ENCODE data around the gene GMDS. TPM values are rescaled to one million over a fixed set of nuclear protein-coding genes. Genes with fewer than 3 reads are reported as not detected.

GMDS gene
- total RNA-seq, 4 donors from 2014 or later = 8.7 to 23.1 (median 18.4) TPM

DNA sequence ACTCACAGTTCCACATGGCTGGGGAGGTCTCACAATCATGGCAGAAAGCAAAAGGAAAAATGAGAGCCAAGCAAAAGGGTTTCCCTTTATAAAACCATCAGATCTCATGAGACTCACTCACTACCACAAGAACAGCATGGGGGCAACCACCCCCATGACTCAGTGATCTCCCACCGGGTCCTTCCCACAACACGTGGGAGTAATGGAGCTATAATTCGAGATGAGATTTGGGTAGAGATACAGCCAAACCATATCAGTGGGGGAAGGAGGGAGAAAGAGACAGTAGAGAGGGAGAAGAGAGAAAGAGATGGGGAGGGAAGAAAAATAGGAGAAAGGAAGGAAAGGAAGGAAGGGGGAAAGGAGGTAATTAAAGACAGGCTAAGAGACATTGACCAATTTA, 30.1 kb downstream of the GMDS start:
- 86% methylated on average over 3 of the region's 3 CpGs for WGBS, 2 donors

DNA sequence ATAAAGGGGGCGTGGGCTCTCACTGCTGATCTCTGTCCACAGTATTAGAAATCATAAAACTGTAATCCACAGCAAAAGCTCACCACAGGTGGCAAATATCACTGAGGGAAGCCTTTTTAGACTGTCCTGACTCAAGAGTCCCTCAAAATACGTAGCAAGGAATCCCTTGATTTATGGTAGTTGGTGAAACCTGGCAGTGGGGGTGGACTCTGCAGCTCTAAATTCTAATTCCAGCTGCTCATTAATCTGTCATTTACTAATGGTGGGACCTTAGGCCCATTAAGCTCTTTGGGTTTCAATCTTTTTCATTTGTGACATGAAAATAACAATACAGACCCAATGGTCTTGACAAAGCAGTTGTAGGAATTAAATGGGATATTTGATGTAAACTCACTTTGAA, 32.3 kb downstream of the GMDS start:
- 70 to 91% methylated on average over 2 of the region's 2 CpGs for WGBS, 2 donors
- intact Hi-C loops (cut with DNase I; ENCODE audit: low total_unique reads) = no loop called here
- H3K4me3 ChIP-seq (ENCODE audit: low read depth, poor library complexity, severe bottlenecking) = no peak overlapping the region
- TF ChIP-seq POLR2A (IDR thresholded peaks at IDR 0.05) = no peak
- TF ChIP-seq, protein P1, sequence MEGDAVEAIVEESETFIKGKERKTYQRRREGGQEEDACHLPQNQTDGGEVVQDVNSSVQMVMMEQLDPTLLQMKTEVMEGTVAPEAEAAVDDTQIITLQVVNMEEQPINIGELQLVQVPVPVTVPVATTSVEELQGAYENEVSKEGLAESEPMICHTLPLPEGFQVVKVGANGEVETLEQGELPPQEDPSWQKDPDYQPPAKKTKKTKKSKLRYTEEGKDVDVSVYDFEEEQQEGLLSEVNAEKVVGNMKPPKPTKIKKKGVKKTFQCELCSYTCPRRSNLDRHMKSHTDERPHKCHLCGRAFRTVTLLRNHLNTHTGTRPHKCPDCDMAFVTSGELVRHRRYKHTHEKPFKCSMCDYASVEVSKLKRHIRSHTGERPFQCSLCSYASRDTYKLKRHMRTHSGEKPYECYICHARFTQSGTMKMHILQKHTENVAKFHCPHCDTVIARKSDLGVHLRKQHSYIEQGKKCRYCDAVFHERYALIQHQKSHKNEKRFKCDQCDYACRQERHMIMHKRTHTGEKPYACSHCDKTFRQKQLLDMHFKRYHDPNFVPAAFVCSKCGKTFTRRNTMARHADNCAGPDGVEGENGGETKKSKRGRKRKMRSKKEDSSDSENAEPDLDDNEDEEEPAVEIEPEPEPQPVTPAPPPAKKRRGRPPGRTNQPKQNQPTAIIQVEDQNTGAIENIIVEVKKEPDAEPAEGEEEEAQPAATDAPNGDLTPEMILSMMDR (IDR thresholded peaks at IDR 0.05) = no peak
- no peak for DNase-seq (ENCODE audit: low spot score in 2 of 2)

More for the DNA sequence above, 30.1 kb downstream of the GMDS start:
- intact Hi-C loops (cut with DNase I; ENCODE audit: low total_unique reads) = no loop called here
- no peak for DNase-seq (ENCODE audit: low spot score in 2 of 2)
- no peak overlapping the region for H3K4me3 ChIP-seq (ENCODE audit: low read depth, poor library complexity, severe bottlenecking)
- TF ChIP-seq POLR2A (IDR thresholded peaks at IDR 0.05) = no peak
- TF ChIP-seq, protein P1 (IDR thresholded peaks at IDR 0.05) = no peak

DNA sequence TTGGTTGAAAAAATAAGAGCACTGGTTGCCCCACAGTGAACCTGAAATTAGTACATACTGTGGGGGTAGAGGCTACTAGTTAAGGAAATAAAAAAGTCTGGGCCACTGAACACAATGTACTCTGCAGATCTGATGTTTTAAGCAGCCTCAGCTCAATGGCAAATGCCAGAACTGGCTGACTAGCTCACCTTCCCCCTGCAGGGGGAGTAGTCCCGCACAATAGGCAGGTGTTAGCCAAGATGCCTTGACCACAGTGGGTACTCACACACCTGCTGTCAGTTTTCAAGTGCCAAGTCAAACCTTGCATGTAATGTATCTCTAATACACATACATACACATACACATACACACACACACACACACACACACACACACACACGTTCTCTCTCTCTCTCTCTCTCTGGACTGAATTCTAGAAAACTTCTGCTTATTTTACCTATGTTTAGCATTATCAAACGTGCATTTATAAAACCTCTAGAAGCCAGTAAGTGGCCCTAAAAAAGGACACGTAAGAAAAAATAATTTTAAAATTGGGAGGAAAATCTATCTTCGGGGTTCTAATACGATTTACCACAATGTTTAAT, 36.1 kb downstream of the GMDS start:
- intact Hi-C loops (cut with DNase I; ENCODE audit: low total_unique reads) = no loop called here
- no peak for TF ChIP-seq POLR2A (IDR thresholded peaks at IDR 0.05)
- TF ChIP-seq, protein P1 (IDR thresholded peaks at IDR 0.05) = no peak
- H3K4me3 ChIP-seq (ENCODE audit: low read depth, poor library complexity, severe bottlenecking) = no peak overlapping the region
- 61 to 76% methylated on average over 6 of the region's 6 CpGs for WGBS, 2 donors
- no peak for DNase-seq (ENCODE audit: low spot score in 2 of 2)

DNA sequence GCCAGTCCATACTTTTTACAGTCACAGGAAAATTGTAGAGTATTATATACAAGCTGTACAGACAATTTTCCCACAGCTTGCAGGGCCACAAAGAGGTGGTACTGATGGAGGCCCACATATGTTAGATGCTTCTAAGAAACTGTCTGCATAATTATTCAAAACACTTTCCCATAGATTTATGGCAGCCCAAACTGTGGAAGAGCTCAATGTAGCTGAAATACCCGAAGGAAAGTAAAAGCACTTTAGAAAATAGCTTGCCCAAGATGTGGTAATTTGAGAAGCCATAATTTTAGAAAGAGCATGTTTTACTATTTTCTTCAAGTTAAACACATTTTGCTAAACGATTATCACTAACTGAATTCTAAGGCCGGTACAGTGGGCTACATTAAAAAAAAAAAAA, 36.9 kb downstream of the GMDS start:
- H3K4me3 ChIP-seq (ENCODE audit: low read depth, poor library complexity, severe bottlenecking) = no peak overlapping the region
- 82 to 90% methylated on average over 3 of the region's 3 CpGs for WGBS, 2 donors
- TF ChIP-seq, protein P1 (IDR thresholded peaks at IDR 0.05) = no peak
- TF ChIP-seq POLR2A (IDR thresholded peaks at IDR 0.05) = no peak
- intact Hi-C loops (cut with DNase I; ENCODE audit: low total_unique reads) = no loop called here
- DNase-seq (ENCODE audit: low spot score in 2 of 2) = no peak

DNA sequence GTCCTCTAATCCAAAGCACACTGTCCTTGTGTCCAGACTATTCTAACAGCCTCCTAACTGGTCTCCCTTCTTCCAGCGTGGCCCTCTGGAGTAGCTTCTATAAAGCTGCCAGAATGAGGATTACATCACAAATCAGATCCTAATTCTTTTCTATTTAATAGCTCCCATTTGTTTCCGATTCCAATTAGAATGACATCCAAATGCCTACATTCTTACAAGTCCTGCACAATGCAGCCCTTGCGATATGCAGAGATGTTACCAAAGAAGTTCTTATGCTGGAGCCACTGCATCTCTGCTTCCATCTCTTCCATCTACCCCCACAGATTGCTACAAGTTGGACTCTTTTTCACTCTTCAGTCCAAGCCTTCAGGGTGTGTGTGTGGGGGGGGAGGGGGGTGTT, 40.0 kb downstream of the GMDS start:
- intact Hi-C loops (cut with DNase I; ENCODE audit: low total_unique reads) = no loop called here
- no peak overlapping the region for H3K4me3 ChIP-seq (ENCODE audit: low read depth, poor library complexity, severe bottlenecking)
- 82 to 83% methylated on average over 3 of the region's 3 CpGs for WGBS, 2 donors
- TF ChIP-seq, protein P1 (IDR thresholded peaks at IDR 0.05) = no peak
- no peak for TF ChIP-seq POLR2A (IDR thresholded peaks at IDR 0.05)
- no peak for DNase-seq (ENCODE audit: low spot score in 2 of 2)

DNA sequence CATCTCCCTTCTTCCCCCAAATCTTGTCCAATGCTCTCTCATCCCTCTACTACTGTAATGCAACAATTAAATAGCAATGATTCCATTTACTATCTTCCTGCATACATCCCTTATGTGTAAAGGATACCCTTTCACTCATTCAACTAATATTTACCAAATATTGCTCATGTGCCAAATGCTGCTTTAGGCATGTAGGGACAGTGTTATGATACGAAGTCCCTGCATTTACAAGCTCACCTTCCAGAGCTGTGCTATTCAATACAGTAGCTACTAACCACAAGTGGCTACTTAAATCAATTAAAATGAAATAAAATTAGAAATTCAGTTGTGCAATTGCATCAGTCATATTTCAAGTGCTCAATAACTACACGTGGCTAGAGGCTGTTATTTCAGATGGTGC, 41.1 kb downstream of the GMDS start:
- TF ChIP-seq, protein P1 (IDR thresholded peaks at IDR 0.05) = no peak
- TF ChIP-seq POLR2A (IDR thresholded peaks at IDR 0.05) = no peak
- intact Hi-C loops (cut with DNase I; ENCODE audit: low total_unique reads) = no loop called here
- DNase-seq (ENCODE audit: low spot score in 2 of 2) = no peak
- 71 to 75% methylated on average over 2 of the region's 2 CpGs for WGBS, 2 donors
- no peak overlapping the region for H3K4me3 ChIP-seq (ENCODE audit: low read depth, poor library complexity, severe bottlenecking)
